Mucosa of stomach (tissue), 1 donor: ENCODE data around the gene PTPRM.

Experiments used
- H3K27me3 ChIP-seq: one replicate; pipeline ENCODE4 v1.7.0; 2013; ENCODE audit warnings: mild to moderate bottlenecking, low read length; ENCODE audit not compliant: control insufficient read depth, insufficient read depth
- H3K36me3 ChIP-seq: one replicate; pipeline ENCODE4 v1.7.0; 2013; ENCODE audit warnings: low read length; ENCODE audit not compliant: control insufficient read depth, insufficient read depth
- H3K4me1 ChIP-seq: one replicate; pipeline ENCODE4 v1.7.0; 2013; ENCODE audit warnings: mild to moderate bottlenecking, low read length; ENCODE audit not compliant: control insufficient read depth, insufficient read depth
- H3K4me3 ChIP-seq: one replicate; pipeline ENCODE4 v1.7.0; 2013; ENCODE audit warnings: low read length
- H3K9ac ChIP-seq: one replicate; pipeline ENCODE4 v1.7.0; 2013; ENCODE audit warnings: mild to moderate bottlenecking, low read length, moderate library complexity
- H3K9me3 ChIP-seq: one replicate; pipeline ENCODE4 v1.7.0; 2013; ENCODE audit warnings: mild to moderate bottlenecking, low read length, moderate library complexity; ENCODE audit not compliant: control insufficient read depth
- donor health status: Pancreatic carcinoma.

Gene PTPRM

GRCh38 chr18:7566567-7567473 lies at the start of gene PTPRM:
TSS of gene PTPRM (plus strand) at chr18:7567316. CDS start at chr18:7567819, 503 bp downstream.
- peaks cover 3% of the 10 kb centered on the region for H3K4me1 ChIP-seq
- peak within 1 kb of the TSS; percentile 53 for H3K4me3 ChIP-seq
- H3K36me3 ChIP-seq: no peaks in the 10 kb centered on the region
- peaks cover 16% of the 10 kb centered on the region for H3K27me3 ChIP-seq
- no peaks in the 10 kb centered on the region for H3K9me3 ChIP-seq
- H3K9ac ChIP-seq: peak within 1 kb of the TSS; percentile 74

DNA sequence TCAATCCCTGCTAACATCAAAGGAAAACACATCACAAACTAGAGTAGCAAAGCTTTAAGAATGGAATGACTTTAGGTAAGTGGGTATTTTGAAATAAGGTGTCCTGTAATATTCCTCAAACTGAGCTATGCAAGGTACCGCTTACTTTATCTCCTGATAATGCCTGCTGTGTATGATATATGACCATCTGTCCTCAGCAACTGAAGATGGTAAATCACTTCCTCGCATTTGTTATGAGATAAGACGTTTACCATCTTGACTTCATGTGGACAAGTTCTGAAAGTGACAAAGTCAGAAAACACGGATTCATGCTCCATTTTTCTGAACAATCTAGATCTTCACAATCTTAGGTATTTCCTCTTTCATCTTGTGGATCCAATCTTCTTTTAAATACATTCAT lies 49.3 kb upstream of the PTPRM start:
- Histone ChIP-seq H3K9me3 (no peaks in the 10 kb centered on the region), H3K4me1 (no peaks in the 10 kb centered on the region), H3K36me3 (no peaks in the 10 kb centered on the region), H3K27me3 (peaks cover 4% of the 10 kb centered on the region), H3K9ac (no peak overlapping the region), H3K4me3 (no peak overlapping the region)

DNA sequence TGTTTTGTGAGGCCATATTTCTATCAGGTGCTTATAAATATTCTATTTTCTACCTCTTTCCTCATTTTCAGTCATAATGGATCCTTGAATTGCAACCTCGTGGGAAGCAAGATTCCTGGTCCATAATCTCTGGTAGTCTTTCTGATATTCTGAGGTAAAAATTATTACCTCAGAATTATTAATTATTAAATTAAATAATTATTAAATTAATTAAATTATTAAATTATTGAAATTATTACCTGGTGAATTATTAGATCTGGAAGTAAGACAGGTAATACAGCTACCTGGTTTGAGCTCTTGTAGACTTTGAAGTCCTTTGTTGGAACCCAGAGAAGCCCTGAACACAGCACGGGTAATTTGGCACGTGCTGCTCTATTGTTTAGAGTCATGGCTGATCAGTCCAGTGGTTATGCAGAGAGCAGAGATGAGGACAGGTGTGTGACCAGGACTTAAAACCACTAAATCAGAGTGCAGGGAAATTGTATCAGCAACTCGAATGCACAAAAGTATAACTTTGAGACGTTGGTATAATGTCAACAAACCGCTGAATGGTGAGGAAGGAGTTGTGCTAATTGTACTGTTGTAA lies 46.8 kb upstream of the PTPRM start:
- H3K4me1 ChIP-seq: no peaks in the 10 kb centered on the region
- no peak overlapping the region for H3K4me3 ChIP-seq
- H3K27me3 ChIP-seq: peaks cover 1% of the 10 kb centered on the region
- no peaks in the 10 kb centered on the region for H3K9me3 ChIP-seq
- no peak overlapping the region for H3K9ac ChIP-seq
- no peaks in the 10 kb centered on the region for H3K36me3 ChIP-seq

DNA sequence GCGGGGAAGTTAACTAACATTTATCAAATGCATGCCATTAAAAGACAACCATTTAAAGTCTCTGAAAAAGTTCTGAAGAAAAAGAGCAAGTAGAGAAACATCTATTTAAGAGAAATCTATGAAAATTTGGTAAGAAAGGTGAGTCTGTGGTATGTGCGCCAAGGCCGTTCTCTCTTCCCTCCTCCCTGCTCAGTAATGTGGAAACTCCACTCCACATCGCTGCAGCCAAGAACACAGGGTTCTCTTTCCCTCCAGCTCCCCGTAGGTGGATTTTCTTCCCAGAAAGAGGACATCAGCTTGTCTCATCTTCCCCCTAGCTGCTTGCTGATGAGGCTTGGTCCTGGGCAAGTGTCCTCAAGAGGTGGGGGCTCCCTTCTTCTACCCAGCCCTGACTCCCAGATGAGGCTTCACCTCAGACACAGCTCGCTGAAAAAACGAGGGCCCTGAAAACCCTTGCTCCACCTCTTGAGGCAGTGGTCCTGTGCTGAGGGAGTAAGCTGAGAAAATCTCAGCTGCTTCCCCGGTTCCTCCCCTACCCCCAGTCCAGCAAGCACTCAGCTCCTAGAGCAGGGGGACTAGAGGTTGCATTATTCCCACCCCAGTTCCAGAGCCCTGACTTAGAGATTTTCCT lies 45.8 kb upstream of the PTPRM start:
- Histone ChIP-seq H3K9ac (no peak overlapping the region), H3K9me3 (no peaks in the 10 kb centered on the region), H3K4me3 (no peak overlapping the region), H3K36me3 (no peaks in the 10 kb centered on the region), H3K4me1 (no peaks in the 10 kb centered on the region), H3K27me3 (no peaks in the 10 kb centered on the region)

DNA sequence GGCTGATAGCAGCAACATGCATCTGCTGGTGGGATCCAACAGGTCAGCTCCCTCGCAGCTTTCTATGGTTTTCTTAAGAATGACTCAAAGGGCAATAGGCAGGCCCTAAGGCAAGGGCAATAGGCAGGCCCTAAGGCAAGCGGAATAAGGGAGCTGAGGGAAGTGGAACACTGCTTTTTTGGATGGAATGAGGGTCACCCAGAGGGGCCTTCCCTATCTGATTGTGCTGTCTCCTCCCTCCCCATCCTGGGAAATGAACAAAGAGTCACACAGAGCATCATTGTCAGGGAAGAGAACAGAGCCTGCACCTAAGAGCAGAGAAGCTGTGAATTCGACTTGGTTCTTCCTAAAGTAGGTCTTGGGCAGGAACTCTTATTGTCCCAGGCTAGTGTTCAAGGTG lies 43.3 kb upstream of the PTPRM start:
- Histone ChIP-seq H3K4me3 (no peak overlapping the region), H3K9ac (no peak overlapping the region), H3K9me3 (no peaks in the 10 kb centered on the region), H3K36me3 (no peaks in the 10 kb centered on the region), H3K27me3 (no peaks in the 10 kb centered on the region), H3K4me1 (no peaks in the 10 kb centered on the region)

- Histone ChIP-seq H3K4me1 (no peaks in the 10 kb centered on the region), H3K4me3 (no peak overlapping the region), H3K9me3 (no peaks in the 10 kb centered on the region), H3K27me3 (no peaks in the 10 kb centered on the region), H3K36me3 (no peaks in the 10 kb centered on the region), H3K9ac (no peak overlapping the region)
These were observed 42.3 kb upstream of the PTPRM start for GRCh38 chr18:7524786-7525185.

GRCh38 chr18:7532942-7533341 lies 34.2 kb upstream of the PTPRM start:
- no peaks in the 10 kb centered on the region for H3K27me3 ChIP-seq
- H3K9ac ChIP-seq: no peak overlapping the region
- no peaks in the 10 kb centered on the region for H3K9me3 ChIP-seq
- no peak overlapping the region for H3K4me3 ChIP-seq
- no peaks in the 10 kb centered on the region for H3K36me3 ChIP-seq
- no peaks in the 10 kb centered on the region for H3K4me1 ChIP-seq

DNA sequence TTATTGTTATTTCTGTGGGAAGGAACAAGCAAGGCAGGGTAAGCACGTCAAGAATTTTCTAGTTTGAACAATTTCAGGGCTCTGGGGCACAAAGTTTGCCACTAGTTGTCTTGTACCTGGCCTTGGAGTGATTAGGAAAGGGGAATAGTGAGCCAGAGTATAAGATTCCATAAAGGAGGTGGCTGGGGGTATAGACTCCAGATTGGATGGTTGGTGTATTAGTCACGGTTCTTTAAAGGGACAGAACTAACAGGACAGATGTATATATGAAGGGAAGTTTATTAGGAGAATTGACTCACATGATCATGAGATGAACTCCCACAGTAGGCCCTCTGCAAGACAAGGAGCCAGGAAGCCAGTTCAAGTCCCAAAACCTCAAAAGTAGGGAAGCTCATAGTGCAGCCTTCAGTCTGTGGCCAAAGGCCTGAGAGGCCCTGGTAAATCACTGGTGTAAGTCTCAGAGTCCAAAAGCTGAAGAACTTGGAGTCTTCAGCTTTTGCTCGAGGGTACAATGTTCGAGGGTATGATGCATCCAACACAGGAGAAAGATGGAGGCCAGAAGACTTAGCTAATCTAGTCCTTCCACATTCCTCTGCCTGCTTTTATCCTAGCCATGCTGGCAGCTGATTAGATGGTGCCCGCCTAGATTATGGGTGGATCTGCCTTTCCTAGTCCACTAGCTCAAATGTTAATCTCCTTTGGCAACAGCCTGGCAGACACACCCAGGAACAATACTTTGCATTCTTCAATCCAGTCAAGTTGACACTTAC lies 31.5 kb upstream of the PTPRM start:
- Histone ChIP-seq H3K4me3 (no peak overlapping the region), H3K9me3 (no peaks in the 10 kb centered on the region), H3K9ac (no peak overlapping the region), H3K36me3 (no peaks in the 10 kb centered on the region), H3K27me3 (no peaks in the 10 kb centered on the region), H3K4me1 (no peaks in the 10 kb centered on the region)

GRCh38 chr18:7537145-7537544 lies 30.0 kb upstream of the PTPRM start:
- Histone ChIP-seq H3K9me3 (no peaks in the 10 kb centered on the region), H3K36me3 (no peaks in the 10 kb centered on the region), H3K4me3 (no peak overlapping the region), H3K4me1 (no peaks in the 10 kb centered on the region), H3K27me3 (no peaks in the 10 kb centered on the region), H3K9ac (no peak overlapping the region)

- H3K27me3 ChIP-seq: no peaks in the 10 kb centered on the region
- no peaks in the 10 kb centered on the region for H3K9me3 ChIP-seq
- H3K4me1 ChIP-seq: no peaks in the 10 kb centered on the region
- no peak overlapping the region for H3K9ac ChIP-seq
- no peaks in the 10 kb centered on the region for H3K36me3 ChIP-seq
- H3K4me3 ChIP-seq: no peak overlapping the region
These were observed 25.3 kb upstream of the PTPRM start for GRCh38 chr18:7541835-7542234.

GRCh38 chr18:7544686-7545085 lies 22.4 kb upstream of the PTPRM start:
- H3K9me3 ChIP-seq: no peaks in the 10 kb centered on the region
- H3K4me1 ChIP-seq: no peaks in the 10 kb centered on the region
- H3K27me3 ChIP-seq: no peaks in the 10 kb centered on the region

DNA sequence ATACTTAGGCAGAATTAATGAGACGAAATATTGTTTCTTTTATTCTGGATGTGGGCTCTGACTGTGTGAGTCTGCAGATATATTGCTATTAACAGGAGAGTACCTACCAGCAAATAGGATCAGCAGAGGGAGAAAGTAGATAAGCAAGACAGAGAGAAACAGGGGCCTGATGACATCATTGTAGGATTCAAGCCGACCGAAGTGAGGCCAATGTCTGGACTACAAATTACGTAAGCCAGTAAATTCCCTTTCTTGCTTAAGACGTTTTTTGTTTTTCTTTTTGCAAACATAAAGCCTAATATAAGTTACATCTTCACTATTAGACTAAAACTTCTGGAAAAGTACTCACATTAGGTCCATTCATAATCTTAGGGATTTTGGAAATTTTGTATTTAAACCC lies 21.4 kb upstream of the PTPRM start:
- Histone ChIP-seq H3K4me3 (no peak overlapping the region), H3K27me3 (no peaks in the 10 kb centered on the region), H3K9me3 (no peaks in the 10 kb centered on the region), H3K4me1 (no peaks in the 10 kb centered on the region), H3K36me3 (no peaks in the 10 kb centered on the region), H3K9ac (no peak overlapping the region)

More at GRCh38 chr18:7544686-7545085, 22.4 kb upstream of the PTPRM start:
- Histone ChIP-seq H3K4me3 (no peak overlapping the region), H3K9ac (no peak overlapping the region), H3K36me3 (no peaks in the 10 kb centered on the region)
